HCT116 (cell line): ENCODE results near the gene ZNF544.

ENCODE experiments used
- CBX3 ChIP-seq: IDR thresholded peaks from 2 replicates; pipeline ENCODE4 v1.6.1; 2012; ENCODE audit warnings: low read depth
- CTCF ChIP-seq, 3 experiments: fragments of 200-600 bp in 1 of 3; sonication (generic) in 1 of 3; IDR thresholded peaks in 2 of 3; conservative IDR thresholded peaks in 1 of 3; 2 replicates each; pipeline ENCODE4 v1.5.1; 2012 to 2017; ENCODE audit warnings: low read depth in 2 of 3, low read length in 2 of 3, antibody characterized with exemption in 1 of 3, borderline replicate concordance in 1 of 3, control low read depth in 1 of 3, mild to moderate bottlenecking in 1 of 3, mixed read lengths in 1 of 3, mixed run types in 1 of 3, moderate library complexity in 1 of 3; ENCODE audit not compliant: insufficient read depth in 1 of 3
- EZH2 ChIP-seq: fragments of 200-600 bp; sonication (generic); IDR thresholded peaks from 2 replicates; pipeline ENCODE4 v1.6.1; 2017; ENCODE audit warnings: antibody characterized with exemption, mixed run types
- EZH2phosphoT487 ChIP-seq: fragments of 200-600 bp; IDR thresholded peaks from 2 replicates; pipeline ENCODE4 v1.6.1; 2018; ENCODE audit warnings: antibody characterized with exemption, borderline replicate concordance
- MAX ChIP-seq: IDR thresholded peaks from 2 replicates; pipeline ENCODE4 v1.6.1; 2012
- POLR2A ChIP-seq: IDR thresholded peaks from 2 replicates; pipeline ENCODE4 v1.7.0; 2011; ENCODE audit warnings: borderline replicate concordance; ENCODE audit not compliant: insufficient read depth, insufficient read length; ENCODE audit errors: extremely low read depth
- POLR2AphosphoS5 ChIP-seq: IDR thresholded peaks from 2 replicates; pipeline ENCODE4 v1.6.1; 2011; ENCODE audit warnings: mild to moderate bottlenecking, low read depth, low read length, moderate library complexity
- RAD21 ChIP-seq: IDR thresholded peaks from 2 replicates; pipeline ENCODE4 v1.6.1; 2012; ENCODE audit warnings: low read depth, mild to moderate bottlenecking
- SIN3A ChIP-seq: IDR thresholded peaks from 2 replicates; pipeline ENCODE4 v1.6.1; 2012; ENCODE audit warnings: low read depth
- SP1 ChIP-seq: IDR thresholded peaks from 2 replicates; pipeline ENCODE4 v1.6.1; 2012; ENCODE audit warnings: low read depth
- TCF7L2 ChIP-seq: IDR thresholded peaks from 2 replicates; pipeline ENCODE4 v1.7.0; 2011; ENCODE audit warnings: borderline replicate concordance, inconsistent platforms; ENCODE audit not compliant: insufficient read depth, insufficient read length; ENCODE audit errors: extremely low read depth
- YY1 ChIP-seq: IDR thresholded peaks from 2 replicates; pipeline ENCODE4 v1.6.1; 2011; ENCODE audit warnings: low read length, low read depth, moderate library complexity, mild to moderate bottlenecking; ENCODE audit not compliant: insufficient replicate concordance; ENCODE audit errors: extremely low read depth
- ZNF274 ChIP-seq: fragments of 200-500 bp; sonication (Bioruptor generic); IDR thresholded peaks from 2 replicates; pipeline ENCODE4 v1.6.1; 2014; ENCODE audit warnings: mild to moderate bottlenecking, low read depth, low read length, inconsistent platforms
- TF ChIP-seq, protein P1 (sequence below): IDR thresholded peaks from 2 replicates; pipeline ENCODE4 v1.6.1; 2012; ENCODE audit warnings: low read depth

DNA sequence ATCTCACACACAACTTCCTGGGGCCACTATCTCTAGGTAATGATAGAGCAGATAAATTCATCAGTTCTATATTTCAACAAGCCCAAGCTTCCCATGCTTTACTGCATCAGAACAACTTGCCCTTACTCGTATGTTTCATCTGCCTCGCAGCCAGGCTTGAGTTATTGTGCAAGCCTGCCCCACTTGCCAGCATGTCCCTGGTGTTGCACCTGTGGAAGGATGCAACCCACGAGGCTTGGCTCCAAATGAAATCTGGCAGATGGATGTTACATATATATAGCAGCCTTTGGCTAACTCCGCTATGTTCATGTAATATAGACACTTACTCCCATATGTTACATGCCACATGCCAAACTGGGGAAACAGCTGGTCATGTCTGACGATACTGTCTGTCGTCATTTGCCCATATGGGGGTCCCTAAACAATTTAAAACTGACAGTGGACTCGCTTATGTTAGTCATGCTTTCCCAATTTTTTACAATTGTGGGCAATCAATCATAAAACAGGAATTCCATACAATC, 82.7 kb downstream of the ZNF544 start:
- no peak for TF ChIP-seq EZH2phosphoT487
- TF ChIP-seq TCF7L2 = no peak
- TF ChIP-seq CTCF (IDR thresholded peaks at IDR 0.05 in 2 of 3, conservative IDR thresholded peaks at IDR 0.05 in 1 of 3; ENCODE audit: borderline replicate concordance in 1 of 3, insufficient read depth in 1 of 3, low read depth in 2 of 3, low read length in 2 of 3) = no peak
- TF ChIP-seq POLR2AphosphoS5 = no peak
- no peak for TF ChIP-seq EZH2
- TF ChIP-seq POLR2A = no peak
- TF ChIP-seq SP1 = no peak
- TF ChIP-seq CBX3 = no peak
- TF ChIP-seq ZNF274 = no peak
- TF ChIP-seq MAX = no peak
- TF ChIP-seq SIN3A = no peak
- TF ChIP-seq, protein P1, sequence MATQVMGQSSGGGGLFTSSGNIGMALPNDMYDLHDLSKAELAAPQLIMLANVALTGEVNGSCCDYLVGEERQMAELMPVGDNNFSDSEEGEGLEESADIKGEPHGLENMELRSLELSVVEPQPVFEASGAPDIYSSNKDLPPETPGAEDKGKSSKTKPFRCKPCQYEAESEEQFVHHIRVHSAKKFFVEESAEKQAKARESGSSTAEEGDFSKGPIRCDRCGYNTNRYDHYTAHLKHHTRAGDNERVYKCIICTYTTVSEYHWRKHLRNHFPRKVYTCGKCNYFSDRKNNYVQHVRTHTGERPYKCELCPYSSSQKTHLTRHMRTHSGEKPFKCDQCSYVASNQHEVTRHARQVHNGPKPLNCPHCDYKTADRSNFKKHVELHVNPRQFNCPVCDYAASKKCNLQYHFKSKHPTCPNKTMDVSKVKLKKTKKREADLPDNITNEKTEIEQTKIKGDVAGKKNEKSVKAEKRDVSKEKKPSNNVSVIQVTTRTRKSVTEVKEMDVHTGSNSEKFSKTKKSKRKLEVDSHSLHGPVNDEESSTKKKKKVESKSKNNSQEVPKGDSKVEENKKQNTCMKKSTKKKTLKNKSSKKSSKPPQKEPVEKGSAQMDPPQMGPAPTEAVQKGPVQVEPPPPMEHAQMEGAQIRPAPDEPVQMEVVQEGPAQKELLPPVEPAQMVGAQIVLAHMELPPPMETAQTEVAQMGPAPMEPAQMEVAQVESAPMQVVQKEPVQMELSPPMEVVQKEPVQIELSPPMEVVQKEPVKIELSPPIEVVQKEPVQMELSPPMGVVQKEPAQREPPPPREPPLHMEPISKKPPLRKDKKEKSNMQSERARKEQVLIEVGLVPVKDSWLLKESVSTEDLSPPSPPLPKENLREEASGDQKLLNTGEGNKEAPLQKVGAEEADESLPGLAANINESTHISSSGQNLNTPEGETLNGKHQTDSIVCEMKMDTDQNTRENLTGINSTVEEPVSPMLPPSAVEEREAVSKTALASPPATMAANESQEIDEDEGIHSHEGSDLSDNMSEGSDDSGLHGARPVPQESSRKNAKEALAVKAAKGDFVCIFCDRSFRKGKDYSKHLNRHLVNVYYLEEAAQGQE = no peak
- no peak for TF ChIP-seq RAD21
- no peak for TF ChIP-seq YY1
